SK-N-MC (cell line): ENCODE measurements around the gene HBS1L.
"Not testable (repeated sequence)": the region's sequence is repeated elsewhere in the genome, so short reads cannot be mapped to it uniquely, and the experiment has no call there.

Experiments used
- EZH2 ChIP-seq: fragments of 200-600 bp; sonication (generic); IDR thresholded peaks from one replicate; pipeline ENCODE4 v1.6.1; 2017; ENCODE audit warnings: antibody characterized with exemption
- FOXP2 ChIP-seq: optimal IDR thresholded peaks from 2 replicates; pipeline ENCODE3; 2011; ENCODE audit warnings: mild to moderate bottlenecking, moderate library complexity; ENCODE audit not compliant: insufficient read depth; ENCODE audit errors: extremely low read length, control extremely low read depth
- POLR2AphosphoS5 ChIP-seq: IDR thresholded peaks from 2 replicates; pipeline ENCODE4 v1.6.1; 2012; ENCODE audit warnings: mild to moderate bottlenecking, low read depth, low read length, borderline replicate concordance

DNA sequence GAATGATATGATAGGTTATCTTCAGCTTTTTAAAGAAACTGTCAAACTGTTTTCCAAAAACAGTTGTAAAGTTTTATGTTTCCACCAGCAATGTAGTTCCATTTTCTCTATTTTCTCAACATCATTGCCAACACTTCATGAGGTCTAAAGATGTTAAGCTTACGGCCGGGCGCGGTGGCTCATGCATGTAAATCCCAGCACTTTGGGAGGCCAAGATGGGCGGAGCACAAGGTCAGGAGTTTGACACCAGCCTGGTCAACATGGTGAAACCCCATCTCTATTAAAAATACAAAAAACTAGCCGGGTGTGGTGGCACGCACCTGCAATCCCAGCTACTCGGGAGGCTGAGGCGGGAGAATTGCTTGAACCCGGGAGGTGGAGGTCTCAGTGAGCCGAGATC is 3.7 kb upstream of the HBS1L start:
- not testable (repeated sequence) for TF ChIP-seq EZH2, POLR2AphosphoS5, FOXP2
